ENCODE data around the gene KRTAP13-1.

KRTAP13-1 gene

DNA sequence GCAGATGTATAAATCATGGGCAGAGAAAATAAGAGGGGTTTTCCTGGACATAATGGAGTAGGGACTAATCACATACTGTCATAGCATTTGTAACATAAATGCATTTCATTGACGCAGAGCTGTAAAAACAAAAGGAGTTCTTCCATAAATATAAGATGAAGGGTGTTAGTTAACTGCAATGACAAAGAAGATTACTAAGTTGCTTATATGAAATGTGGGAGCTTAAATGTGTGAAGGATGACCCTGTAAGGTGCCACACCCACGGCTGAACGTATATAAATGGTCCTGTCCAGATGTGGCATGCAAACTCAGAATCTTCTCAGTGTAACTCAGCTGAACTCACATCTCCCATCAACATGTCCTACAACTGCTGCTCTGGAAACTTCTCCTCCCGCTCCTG lies at the start of gene KRTAP13-1:
Gene KRTAP13-1, plus strand, starts transcription at position 301 of the 400 bp plus-strand sequence. Its CDS starts 56 bp downstream, at position 357.
- no peak for DNase-seq

- DNase-seq: no peak
Measured at GRCh38 chr21:30348506-30348905, 47.3 kb upstream of the KRTAP13-1 start, which contains the start of gene KRTAP23-1. Gene KRTAP23-1 (minus strand): TSS chr21:30348606. CDS start chr21:30348606, 0 bp downstream.

- DNase-seq: no peak
Measured at GRCh38 chr21:30349572-30349971, 46.3 kb upstream of the KRTAP13-1 start.

DNA sequence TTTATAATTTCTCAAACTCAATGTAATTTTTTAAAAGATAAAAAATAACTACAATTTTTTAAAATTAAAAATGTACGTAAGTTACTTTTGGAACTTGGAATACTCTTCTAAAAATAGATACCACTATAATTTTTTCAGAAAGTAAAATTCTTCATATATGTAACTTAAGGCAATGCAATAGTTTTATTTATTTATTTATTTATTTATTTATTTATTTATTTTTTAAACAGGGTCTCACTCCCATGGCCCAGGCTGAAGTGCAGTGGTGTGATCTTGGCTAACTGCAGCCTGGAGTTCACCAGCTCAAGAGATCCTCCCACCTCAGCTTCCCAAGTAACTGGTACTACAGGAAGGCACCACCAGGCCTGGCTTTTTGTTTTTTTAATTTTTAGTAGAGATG lies 44.3 kb upstream of the KRTAP13-1 start:
- no peak for DNase-seq

DNA sequence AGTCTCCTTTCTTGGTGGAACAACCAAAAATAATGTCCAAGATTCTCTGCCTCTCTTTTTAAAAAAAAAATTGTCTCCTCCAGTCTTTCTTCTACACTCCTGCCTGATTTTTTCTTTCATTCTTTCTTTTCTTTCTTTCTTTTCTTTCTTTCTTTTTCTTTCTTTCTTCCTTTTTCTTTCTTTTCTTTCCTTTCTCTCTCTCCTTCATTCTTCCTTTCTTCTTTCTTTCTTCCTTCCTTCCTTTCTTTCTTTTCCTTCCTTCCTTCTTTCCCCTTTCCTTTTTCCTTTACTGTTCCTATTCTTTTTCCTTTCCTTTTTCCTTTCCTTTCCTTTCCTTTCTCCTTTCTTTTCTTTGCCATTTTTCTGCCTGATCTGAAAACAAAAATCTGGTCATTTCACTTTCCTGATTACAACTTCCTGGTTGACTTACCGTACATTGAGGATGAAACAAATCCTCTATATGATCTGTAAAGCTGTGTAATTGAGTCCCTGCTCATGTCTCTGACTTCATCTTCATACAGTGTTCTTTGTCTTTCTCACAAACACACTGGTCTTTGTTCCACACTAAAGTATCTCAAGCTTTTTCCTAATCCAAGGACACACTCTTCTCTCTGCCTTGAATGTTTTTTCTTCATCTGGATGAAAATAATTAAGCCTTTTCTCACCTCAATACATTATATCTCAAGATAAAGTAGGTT lies 41.4 kb upstream of the KRTAP13-1 start:
- DNase-seq: no peak

- no peak for DNase-seq
Measured at GRCh38 chr21:30355906-30356305, 39.9 kb upstream of the KRTAP13-1 start.

DNA sequence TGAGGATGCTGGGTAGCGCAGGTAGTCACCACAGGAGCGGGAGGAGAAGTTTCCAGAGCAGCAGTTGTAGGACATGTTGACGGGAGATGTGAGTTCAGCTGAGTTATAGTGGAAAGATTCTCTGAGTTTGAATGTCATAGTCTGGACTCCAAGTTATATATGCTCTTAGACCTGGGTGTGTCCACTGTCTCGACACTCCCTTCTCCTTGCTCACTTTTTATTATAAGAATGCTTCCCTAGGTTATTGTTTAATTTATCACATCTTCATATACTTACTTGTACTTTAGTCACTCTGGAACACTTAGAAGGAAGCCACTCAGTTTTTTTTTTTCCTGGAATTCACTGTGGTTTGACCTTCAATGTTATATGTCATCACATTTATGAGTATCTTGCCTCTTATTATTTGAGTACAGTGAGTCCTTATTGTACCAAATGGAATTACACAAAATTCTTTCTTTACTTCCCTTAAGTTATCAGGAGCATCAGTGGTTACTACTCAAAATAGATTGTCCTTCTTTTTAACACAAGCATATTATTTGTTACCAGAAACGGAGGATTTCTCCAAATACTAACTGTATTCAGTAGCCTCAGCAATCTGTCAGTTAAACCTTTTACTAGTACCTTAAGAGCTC lies 23.6 kb upstream of the KRTAP13-1 start, which contains the start of gene KRTAP13-2:
Gene KRTAP13-2, minus strand, starts transcription at position 133 of the 632 bp plus-strand sequence. Its CDS starts 58 bp downstream, at position 75.
- no peak for DNase-seq

DNA sequence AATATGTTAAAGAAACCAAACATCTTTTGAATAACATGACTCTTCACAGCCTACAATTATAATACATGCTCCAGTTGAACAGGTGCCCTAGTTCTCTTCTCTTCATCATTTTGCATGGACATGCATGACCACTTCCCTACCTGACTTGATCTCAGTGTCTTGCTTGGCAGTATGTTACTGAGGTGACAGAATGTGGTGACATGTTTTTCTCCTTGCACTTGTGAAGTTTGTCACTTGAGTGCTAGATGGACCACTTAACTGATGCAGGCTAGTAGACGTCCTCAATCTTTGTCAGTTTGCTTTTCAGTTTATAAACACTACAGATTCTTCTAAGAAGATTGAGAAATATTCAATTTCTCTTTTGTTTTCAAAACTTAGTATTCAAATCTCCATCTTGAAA lies 13.6 kb upstream of the KRTAP13-1 start:
- no peak for DNase-seq

DNA sequence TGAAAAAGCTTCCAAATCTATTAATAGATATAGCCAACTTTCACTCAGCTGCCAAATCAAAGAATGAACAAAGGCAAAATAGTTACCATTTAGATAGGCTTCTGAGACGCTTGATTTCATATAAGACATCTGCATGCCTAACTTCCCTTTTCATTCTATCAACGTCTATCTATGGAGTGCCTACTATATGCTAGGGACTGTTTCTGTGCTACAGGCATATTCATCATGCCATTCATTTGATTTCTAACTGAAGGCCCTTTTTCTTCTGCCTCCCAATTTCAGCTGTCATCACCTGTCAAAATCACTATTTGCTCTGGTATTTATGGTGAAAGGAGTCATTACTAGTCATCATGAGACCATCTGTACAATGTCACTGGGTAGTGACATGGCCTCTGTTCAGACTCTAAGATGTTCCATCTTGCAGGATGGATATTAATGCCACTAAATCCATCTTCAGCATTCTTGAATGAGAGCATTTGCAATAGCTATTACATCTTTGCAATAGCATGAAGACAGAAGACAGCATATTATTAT lies 4.3 kb upstream of the KRTAP13-1 start:
- DNase-seq: no peak

- peak; percentile 41 for DNase-seq
Measured at GRCh38 chr21:30408782-30409494, 13.1 kb downstream of the KRTAP13-1 start.

GRCh38 chr21:30415993-30416392 lies 20.2 kb downstream of the KRTAP13-1 start:
- no peak for DNase-seq

DNA sequence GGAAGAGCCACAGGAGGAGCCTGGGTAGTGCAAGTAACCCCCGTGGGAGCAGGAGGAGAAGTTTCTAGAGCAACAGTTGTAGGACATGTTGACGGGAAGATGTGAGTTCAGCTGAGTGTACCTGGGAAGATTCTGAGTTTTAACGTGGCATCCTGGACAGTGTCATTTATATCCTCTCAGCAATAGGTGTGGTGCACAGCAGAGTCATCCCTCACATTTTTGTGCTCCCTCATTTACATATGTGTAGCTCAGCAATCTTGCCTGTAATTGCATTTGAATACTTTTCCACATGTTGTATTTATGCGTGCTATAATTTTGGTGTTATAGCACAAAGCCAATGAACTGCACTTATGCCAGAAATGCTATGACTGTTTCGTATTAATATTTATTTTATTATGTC lies 30.0 kb downstream of the KRTAP13-1 start, which contains the start of gene KRTAP13-3:
Gene KRTAP13-3, minus strand, starts transcription at position 101 of the 400 bp plus-strand sequence. Its CDS starts 14 bp downstream, at position 87.
- DNase-seq: no peak

GRCh38 chr21:30426731-30427130 lies 30.9 kb downstream of the KRTAP13-1 start:
- no peak for DNase-seq

DNA sequence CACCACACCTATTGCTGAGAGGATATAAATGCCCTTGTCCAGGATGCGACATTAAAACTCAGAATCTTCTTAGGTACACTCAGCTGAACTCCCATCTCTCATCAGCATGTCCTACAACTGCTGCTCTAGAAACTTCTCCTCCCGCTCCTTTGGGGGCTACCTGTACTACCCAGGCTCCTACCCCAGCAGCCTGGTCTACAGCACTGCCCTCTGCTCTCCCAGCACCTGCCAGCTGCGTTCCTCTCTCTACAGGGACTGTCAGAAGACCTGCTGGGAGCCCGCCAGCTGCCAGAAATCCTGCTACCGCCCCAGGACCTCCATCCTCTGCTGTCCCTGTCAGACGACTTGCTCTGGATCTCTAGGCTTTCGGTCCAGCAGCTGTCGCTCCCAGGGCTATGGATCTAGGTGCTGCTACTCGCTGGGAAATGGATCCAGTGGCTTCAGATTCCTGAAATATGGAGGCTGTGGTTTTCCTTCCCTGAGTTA lies 34.4 kb downstream of the KRTAP13-1 start, which contains the start of gene KRTAP13-4:
Gene KRTAP13-4, plus strand, starts transcription at position 51 of the 486 bp plus-strand sequence. Its CDS starts 56 bp downstream, at position 107.
- no peak for DNase-seq

- DNase-seq: peak; percentile 14
Measured at GRCh38 chr21:30434033-30434631, 38.3 kb downstream of the KRTAP13-1 start.

DNA sequence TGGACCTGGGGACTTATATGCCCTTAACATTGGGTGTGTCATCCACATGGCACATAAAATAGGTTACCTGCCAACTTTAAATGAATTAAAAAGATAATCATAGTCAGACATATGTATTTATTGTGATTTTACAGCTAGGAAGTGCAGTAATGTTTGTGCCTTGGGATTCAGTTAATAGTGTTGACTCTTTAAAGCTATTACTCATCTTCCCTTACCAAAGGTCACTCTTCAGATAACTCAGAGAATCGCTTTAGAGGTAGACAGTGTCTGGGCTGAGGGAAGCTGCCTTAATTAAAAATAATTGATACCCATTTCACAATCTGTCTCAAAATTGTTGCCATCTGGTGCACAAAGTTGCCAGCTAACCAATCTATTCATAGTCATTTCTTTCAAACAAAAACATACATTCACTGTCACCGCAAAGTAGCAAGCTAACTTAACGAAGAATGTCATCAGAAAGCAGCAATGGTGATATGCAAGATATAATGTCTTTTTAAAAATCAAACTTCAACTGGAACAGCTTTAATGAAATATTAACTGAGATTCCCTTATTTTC lies 41.3 kb downstream of the KRTAP13-1 start:
- no peak for DNase-seq

DNA sequence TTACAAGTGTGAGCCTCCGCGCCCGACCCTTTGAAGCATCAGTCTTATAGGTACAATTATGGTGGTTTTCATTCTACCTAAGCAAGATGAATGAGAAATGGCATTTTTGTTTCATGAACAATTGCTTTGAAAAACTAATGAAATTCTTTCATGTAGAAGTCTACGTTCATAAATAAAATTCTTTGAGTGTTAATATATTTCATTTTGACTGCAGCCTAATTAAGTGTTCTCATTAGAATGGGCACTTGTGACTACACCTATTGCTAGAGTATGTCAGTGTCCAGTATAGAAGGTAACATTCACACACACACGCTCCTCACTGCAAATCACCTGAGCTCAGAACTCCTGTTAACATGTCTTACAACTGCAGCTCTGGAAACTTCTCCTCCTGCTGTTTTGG lies 44.1 kb downstream of the KRTAP13-1 start, which contains the start of gene KRTAP15-1:
Gene KRTAP15-1, plus strand, starts transcription at position 301 of the 400 bp plus-strand sequence. Its CDS starts 53 bp downstream, at position 354.
- DNase-seq: no peak

DNA sequence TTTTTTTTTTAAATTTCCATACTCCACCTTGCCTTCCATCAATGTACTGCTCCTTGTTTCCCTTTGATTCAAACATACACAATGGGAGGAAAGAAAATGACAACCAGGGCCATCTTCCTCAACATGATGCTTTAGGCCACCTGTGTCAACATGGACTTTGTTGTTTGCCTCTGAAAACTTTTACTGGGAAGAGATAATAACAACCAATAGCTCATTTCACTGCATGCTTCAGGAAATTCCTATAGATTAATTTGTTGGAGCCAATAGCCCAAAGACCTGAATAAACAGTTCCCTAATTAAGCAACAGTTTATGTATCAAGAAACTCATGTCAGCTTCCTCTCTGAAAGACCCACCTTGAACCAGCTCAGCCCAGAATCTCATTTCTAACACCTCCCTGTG lies 47.4 kb downstream of the KRTAP13-1 start:
- no peak for DNase-seq

GRCh38 chr21:30444204-30444603 lies 48.4 kb downstream of the KRTAP13-1 start:
- no peak for DNase-seq
